SKM-1 treated with dmso at 0.1 percent for 144 hours (cell line): Measurements from ENCODE around the gene GAS2L1.

Experiments
- DNase-seq: peaks from one replicate; lab custom pipeline; 2025; ENCODE audit not compliant: unreplicated experiment; lab: John Stamatoyannopoulos, UW

GAS2L1 gene

DNA sequence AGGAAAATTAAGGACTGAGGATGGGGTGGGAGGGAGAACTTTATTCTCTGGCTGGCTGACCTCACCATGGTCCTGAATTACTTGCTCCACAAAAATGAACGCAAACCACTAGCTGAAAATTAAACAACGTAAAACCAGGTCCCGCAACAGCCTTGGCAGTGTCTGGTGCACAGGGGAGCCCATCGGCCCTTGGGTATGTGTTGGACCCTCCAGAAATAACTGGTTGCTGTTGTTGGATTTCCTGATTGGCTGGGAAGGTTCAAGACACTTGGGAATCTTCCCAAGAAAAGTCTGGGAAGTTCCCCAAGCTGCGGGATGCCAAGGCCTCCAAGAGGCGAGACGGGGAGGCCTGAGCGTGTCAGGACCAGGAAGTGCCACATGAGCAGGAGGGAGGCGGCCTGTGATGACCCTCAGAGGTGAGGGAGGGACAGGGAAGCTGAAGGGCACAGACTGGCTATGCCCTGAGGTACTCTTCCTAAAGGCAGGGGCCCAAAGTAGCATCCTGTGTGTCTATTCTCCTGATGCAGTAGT lies 19.4 kb downstream of the GAS2L1 start:
- DNase-seq, result no peak

DNA sequence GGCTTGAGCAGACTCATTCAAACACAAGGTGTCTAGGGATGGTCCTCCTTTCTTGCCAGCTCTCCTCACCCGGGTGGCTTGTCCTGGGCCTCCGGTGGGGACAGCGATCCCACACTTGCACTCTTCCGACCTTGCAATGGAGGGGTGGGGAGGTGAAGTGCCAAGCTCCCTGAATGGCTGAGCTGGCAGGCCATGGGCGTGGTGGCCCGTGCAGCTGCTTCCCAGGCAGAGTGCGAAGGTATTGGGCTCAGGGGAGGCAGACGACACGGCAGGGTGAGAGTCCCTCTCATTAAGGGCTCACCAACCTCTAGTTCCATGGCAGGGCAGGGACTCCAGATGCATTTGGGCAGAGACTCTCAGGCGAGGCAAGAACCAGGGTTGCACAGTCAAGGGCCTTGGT lies 20.0 kb downstream of the GAS2L1 start:
- no peak for DNase-seq

DNA sequence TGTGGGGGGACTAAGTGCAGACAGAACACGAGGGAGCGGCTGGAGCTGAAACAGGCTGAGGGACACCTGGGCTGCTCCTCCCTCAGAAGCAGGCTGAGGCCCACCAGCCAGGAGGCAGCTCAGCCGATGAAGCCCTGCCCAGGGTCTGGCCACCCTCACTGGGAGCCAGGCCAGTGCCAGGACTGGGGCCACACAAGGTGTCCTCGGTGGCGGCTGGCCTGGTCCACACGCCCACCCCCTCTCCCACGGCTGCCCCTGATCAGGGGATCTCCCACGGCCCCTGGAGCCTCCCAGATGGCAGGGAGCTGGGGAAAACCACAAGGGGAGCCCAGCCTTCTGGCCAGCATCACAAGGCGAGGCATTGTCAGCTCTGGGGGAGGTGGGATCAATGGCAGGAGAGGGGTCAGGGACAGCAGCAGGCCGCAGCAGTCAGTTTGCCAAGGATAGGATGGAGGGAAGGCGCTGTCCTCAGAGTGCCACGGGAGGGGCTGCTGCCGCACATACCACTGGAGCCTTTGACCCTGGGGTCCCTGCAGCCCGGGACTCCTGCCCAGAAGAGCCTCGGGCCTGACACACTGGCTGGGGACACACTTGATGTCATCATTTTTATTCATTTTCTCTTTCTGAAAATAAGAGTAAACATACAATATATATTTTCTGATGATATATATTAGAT lies 20.8 kb downstream of the GAS2L1 start:
- DNase-seq, result no peak

DNA sequence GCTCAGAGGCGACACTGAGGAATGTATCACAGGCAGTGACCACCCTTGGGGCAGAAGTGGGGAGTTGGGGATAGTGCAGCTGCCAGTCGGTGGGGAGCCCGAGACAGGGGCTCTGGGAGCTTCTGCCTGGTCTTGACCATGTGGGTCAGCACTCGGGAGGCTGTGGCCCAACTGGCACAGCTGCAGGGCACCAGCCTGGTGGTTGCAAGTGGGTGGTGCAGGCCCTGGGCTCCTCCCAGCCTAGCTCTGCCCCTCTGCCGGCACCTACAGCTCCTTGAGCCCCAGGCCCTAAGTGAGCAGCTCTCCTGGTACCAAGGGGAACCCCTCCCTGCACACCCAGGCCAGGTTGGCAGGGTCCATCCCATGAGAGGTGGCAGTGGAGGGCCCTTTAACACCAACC lies 21.6 kb downstream of the GAS2L1 start:
- no peak for DNase-seq

DNA sequence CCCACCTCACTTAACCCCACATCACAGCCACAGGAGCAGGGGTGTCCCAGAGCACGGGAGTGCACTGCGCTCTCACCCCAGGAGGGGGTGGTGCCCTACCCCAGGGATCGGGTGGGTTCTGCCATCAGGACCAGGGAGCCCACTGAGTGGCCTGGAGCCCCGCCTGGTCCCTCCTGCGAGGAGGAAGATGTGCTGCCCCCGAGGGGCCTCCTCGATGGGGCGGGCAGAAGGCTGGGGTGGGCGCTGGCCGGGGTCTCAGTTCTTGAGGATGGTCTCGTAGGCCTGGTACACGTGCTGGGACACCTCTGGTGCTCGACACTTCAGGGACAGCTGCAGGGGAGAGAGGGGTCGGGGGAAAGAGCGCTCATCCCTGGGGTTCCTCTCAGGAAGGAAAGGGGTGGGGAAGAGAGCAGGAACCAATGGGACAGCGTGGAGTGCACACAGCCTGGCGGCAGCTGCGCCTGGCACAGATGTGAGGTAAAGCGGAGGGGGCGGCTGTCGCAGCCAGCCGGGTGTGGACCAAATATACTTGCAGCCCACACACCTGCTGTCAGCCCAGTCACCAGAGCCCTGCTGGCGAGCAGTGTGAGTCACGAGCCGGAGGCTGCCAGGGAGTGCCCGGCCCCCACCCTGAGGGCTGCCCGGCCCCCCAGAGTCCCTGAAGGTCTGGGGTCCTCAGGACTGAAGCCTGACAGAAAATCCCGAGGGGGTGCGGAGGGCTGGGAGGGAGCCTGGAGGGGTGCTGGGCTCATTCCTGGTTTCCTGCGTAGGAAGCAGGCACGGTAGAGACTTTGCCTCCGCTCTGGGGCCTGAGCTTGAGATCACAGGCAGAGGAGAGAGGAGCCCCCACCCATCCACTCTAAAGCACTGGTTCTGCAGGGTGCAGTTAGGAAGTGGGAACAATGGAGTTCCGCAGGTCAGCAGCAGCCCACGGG lies 22.4 kb downstream of the GAS2L1 start:
- no peak for DNase-seq

DNA sequence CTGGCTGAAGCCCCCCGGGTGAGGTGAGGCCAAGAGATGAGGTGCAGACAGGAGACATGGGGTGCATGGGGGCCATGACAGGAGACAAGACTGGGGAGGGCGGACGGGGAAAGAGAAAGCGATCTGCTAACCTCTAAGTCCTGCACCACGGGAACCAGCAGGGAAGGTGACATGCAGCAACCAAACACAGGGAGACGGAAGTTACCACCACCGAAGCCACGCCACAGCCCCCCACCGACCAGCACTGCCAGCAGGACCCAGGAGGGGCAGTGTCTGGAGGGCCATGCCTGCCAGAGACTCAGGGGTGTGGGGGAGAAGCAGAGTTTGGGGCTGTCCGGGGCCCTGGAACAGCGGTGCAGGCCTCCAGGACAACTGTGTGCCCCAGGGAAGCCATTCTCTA lies 23.1 kb downstream of the GAS2L1 start:
- DNase-seq, result no peak

DNA sequence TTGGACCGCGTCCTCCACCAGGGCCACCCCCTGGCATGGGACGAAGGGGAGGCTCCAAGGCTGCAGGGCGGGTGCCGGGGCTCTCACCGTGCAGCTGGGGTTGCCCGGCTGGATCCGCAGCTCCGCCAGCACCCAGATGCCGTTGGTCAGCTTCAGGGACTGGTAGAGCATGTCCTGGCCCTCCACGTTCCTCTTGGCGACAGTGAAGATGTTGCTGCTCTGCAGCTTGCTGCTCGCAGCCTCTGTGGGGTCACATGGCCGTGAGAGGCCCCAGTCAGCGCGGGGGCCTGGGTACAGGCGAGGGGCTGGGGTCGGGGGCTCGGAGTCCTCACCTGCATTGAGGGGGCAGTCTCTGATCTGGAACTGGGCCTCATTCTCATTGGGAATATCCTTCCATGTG lies 23.8 kb downstream of the GAS2L1 start:
- no peak for DNase-seq

DNA sequence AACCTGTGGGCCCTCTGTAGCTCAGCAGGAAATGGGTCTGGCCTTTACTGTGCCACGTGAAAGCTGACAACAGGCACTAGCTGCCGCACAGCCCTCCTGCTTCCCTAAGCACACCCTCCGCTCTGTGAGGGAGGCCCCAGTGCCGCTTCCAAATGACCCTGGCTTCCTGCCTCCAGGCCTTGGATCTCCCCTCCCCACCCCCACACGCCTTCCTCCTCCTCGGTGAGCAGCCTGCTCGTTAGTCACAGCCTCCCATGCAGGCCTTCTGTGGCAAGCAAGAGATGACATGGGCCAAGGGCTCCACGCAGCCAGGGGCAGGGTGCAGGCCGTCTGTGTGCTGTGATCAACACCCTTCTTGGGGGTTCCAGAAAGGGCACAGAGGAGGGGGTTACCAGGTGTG lies 24.3 kb downstream of the GAS2L1 start:
- DNase-seq, result peak; percentile 100

DNA sequence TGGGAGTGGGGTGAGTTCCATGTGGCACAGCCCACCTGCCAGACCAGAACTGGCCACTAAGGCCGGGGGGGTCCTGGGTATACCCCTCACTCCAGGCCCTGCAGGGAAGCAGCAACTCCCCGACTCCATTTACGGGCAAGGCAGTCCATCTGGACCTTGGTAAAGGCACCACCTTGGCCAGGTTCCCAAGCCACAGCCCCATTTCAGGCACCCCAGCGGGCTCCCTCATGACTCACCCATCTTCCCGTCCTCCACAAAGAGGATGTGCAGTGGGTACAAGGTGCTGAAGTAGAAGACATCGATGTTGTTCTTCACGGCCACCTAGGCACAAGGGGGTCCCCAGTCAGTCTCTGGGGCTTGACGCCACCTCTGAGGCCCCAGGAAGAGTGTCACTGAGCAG lies 24.8 kb downstream of the GAS2L1 start:
- DNase-seq, result no peak

DNA sequence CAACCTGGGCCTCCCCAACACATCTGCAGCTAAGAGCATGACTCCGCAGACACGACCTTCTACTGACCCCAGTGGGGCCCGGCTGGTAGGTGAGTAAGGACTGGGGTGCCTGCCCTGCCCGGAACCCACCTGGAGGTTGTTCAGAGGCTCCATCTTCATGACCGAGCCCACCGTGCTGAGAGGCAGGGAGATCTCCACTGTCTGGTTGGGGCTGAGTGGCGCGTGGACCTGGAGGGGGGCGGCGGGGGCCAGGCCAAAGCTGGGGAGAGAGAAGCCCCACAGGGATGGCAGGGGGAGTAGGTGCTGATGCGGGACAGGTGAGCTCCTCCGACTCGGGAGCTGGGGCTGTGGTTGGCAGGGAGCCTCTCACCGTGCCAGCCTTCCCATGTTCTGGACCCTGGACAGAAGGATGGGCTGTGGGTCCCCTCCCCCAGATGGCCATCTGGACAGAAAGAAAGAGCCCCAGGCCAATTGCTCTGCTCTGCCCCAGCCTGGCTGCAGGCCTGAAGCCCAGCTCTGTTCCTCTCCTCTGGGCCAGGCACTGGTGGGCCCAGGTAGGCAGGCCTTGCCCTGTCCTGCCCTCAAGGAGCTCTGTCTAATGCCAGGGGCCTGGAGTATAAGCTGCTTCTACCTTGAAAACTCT lies 25.3 kb downstream of the GAS2L1 start:
- no peak for DNase-seq

DNA sequence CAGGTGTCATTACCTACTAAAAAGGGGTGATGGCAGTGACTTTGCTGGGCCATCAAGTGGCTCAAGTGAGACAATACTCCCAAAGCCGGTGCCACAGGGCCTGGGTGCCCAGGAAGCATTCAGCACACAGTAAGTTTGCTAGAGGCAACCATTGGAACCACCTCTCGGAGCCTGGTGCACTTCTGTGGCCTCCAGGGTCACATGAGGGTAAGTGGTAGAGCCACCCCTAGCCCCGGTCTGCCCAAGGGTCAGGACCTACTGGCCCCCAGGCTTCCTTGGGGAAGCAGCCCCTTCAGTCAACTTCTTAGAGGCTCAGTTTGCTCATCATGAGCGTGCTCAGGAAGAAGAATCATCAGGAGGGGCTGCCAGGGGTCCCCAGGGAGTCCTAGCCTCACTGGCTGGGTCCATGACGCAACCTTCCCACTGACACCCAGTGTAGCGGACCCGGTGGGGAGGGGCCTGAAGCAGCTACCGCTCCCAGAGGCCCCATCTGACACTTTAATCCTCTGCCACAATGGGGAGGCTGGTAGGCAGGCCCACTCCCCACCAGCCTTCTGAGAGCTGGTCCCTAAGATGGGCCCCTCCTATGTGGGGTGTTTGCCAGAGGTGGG lies 26.5 kb downstream of the GAS2L1 start:
- no peak for DNase-seq

DNA sequence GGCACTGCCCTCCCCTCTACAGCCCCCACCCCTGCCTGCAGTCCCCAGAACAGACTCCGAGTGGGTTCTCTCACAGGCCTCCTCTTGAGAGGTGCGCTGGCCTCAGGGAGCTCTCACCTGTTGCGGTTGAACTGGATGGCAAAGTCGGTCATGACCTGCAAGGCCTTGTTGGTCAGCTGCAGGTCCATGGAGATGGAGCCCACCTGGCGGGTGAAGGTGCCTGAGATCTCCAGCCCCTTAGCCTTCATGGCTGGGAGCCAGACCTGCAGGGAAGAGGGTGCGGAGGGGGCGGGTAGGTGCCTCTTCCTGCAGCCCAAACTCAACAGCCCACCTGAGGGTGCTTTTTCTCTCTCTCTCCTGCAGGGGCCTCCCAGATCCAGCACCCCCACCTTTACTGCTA lies 27.7 kb downstream of the GAS2L1 start:
- no peak for DNase-seq

DNA sequence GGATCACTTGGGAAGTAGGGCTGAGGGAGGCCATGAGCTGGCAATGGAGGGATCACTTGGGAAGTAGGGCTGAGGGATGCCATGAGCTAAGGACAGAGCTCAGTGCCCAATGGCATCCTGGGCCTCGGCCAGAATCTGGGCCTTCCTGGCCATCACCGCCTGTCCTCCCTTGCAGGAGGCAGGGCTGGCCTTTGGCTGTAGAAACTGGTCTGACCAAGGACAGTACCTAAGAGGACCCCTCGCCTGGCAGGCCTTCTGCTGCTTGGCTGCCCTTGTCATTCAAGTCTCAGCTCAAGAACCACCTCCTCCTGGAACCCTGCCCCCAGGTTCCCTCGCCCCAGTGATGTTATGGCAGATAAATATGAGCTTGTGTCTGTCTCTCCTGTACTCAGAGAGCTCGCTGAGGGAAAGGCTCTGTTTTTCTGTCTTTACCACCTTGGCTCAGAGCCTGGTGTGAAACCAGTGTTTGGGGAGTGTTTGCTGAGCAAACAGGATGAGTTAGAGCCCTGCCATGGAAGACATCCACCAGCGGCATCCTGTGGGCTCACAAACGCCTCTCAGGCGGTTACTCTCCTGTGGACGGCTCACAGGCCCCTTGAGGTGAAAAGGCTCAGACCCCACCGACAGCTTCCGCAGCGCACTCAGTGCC lies 28.4 kb downstream of the GAS2L1 start:
- no peak for DNase-seq

DNA sequence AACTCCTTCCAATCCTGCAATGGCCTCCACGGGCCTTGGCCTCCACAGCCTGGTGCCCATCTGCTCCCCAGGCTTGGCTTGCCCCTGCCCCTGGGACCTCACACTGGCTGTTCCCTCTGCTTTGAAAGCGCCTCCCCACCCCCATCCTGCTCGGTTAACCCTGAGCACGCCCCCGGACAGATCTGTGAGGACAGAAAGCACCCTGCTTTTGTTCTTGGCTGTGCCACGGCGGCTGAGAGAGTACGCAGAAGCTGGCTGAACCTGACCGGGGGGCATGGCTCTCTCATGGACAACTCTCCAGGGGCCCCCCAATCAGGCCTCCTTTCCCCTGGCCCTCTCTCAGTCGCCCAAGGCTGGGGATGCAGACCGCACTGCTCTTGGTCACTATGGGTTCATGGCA lies 29.2 kb downstream of the GAS2L1 start:
- no peak for DNase-seq

DNA sequence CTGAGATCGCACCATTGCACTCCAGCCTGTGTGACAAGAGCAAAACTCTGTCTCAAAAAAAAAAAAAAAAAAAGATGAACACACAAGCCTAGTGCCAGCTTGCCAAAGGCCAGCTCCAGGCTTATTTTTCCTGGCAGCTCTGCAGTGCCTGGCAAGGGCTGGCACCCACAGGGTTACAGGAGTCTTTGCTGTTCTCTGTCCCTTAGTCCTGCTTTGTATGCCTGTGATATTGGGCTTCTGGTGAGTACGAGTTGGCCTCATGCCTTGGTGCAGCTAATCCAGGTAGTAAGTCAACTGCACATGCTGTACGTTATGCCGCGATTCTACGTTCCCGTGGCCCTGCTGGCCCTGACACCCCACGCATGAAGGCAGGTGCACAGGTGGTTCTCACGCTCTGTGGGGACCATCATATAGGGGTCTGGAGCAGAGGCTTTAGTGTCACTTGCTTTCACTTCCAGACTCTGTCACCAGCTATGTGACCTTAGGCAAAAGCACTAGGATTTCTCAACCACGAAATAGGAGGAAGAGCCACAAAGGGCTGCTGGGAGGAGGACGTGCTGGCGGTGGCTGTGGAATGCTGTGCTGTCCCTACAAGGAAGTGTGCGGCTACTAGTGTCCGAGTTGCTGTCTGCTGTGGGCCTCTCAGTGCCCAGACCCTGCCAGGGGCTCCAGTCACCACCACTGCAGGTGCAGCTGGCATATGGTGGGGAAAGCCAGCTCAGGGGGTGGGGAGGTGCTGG lies 30.5 kb downstream of the GAS2L1 start:
- DNase-seq, result no peak

DNA sequence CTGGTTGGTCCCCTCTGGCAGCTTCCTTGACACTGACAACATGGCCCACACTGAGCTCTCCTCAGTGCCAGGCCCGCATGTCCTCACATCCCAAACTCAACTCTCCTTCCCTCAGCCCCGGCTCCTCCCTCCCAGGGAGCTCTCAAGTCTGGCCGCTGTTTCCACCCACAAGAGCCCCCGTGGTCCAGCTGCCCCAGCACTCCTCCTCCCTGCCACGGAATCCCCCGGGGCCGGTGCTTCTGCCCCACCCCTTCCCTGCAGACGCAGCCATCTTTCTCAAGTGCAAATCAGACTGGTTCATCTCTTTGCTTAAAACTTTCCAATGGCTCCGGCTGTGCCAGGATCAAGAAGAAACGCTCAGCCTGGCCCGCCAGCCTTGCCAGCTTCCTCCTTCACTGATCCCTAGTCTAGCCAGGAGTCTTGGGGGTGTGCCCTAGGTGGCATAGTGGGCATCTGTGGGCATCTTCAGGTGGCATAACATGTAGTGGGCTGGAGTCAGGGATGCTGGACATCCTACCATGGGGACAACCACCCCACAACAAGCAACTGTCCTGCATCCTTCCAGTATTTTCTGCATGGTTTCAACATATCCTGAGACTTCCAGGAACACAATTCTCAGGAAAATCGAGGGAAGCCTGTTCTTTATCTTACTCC lies 31.3 kb downstream of the GAS2L1 start:
- no peak for DNase-seq

DNA sequence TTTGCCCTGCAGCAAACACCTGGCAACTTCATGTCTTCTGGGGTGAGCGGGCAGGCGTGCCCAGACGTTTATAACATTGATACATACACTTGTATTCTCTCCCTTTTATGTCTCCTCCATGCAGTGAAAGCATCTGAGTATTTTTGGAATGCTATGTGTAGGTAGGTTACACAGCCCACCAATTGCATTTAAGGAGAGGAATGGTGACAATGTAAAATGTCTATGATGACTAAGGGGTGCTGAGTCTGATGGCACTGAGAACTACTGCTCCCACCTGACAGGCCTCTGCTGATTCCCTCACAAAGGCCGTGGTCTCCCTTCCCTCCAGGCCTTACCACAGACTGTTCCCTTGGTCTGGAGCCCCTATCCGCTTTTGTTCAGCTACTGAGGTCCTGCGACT lies 31.9 kb downstream of the GAS2L1 start:
- DNase-seq, result no peak

DNA sequence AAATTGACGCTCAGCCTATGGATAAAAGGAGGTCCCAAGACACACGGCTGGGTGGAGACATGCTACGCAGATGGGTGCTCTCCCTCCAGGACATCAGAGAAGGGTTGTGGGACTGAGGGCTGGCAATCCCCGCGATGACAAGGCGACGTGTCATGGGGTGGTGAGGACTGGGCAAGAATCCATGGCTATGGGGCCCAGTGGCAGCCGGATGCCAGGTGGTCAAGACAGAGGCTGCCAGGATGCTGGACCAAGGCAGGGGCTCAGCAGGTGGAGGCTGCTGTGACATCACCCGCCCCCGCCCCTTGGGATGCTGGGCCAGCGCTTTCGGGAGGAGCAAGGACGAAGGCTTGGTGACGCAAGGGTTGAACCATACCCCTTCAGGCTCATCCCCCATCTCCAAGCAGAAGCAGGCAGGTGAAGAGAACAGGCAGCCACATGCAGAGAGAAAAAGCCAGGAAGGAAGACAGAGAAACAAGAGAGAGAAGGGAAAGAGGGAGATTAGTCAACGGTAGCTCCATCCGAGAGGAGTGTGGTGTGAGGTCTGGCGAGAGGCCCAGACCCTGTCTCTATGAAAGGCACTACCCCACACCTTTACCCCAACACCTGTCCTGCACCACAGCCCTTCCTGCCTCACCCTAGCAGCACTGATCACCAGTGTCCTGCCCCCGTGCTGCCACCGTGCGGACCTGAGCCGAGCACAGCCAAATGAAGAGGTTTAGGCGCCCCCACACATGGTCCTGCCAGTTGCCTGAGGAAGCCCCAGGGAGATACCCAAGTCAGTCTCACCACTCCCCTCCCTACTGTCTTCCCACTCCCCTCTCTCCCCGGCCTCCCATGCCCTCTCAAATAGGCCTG lies 33.2 kb downstream of the GAS2L1 start:
- no peak for DNase-seq

DNA sequence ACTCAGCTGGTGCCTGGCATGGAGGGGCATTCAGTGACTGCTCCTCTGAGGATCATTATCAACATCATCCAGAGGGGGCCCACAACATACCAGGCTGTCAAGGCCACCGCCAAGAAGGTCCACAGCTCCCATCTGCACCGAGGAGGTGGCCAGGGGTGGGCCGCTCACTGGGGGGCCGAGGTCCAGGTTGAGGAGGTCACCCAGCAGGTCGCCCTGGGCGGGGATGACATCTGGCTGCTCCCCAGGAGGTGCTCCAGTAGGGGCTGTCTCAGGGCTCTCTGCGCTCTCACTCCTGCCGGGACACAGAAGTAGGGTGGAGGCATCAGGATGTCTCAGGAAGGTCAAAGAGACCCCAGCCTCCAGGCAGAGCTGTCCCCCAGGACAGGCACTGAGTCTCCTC lies 34.1 kb downstream of the GAS2L1 start:
- no peak for DNase-seq
